Midbrain (tissue), 1 donor: Measurements from ENCODE around the gene POFUT2.

Source experiments
- DNase-seq: peaks from one replicate; lab custom pipeline; 2025; lab: John Stamatoyannopoulos, UW

POFUT2 gene

GRCh38 chr21:45248893-45249381 is 38.8 kb downstream of the POFUT2 start:
- DNase-seq = peak; percentile 4

GRCh38 chr21:45248301-45248892 is 39.3 kb downstream of the POFUT2 start:
- no peak for DNase-seq

GRCh38 chr21:45246386-45247320 is 41.0 kb downstream of the POFUT2 start:
- no peak for DNase-seq

- DNase-seq = no peak
Measured at GRCh38 chr21:45244799-45245340, 42.8 kb downstream of the POFUT2 start.

GRCh38 chr21:45243603-45244002 is 44.1 kb downstream of the POFUT2 start:
- no peak for DNase-seq

- no peak for DNase-seq
Measured at GRCh38 chr21:45241357-45241756, 46.3 kb downstream of the POFUT2 start.

- no peak for DNase-seq
Measured at GRCh38 chr21:45237401-45237800, 50.3 kb downstream of the POFUT2 start.

GRCh38 chr21:45236481-45236880 is 51.2 kb downstream of the POFUT2 start:
- no peak for DNase-seq

- no peak for DNase-seq
Measured at GRCh38 chr21:45235488-45235887, 52.2 kb downstream of the POFUT2 start.

GRCh38 chr21:45234965-45235364 is 52.7 kb downstream of the POFUT2 start:
- DNase-seq = no peak

- no peak for DNase-seq
Measured at GRCh38 chr21:45234127-45234526, 53.6 kb downstream of the POFUT2 start.

GRCh38 chr21:45231705-45232104 is 56.0 kb downstream of the POFUT2 start:
- no peak for DNase-seq

GRCh38 chr21:45228656-45229240 is 58.9 kb downstream of the POFUT2 start:
- DNase-seq = no peak

- no peak for DNase-seq
Measured at GRCh38 chr21:45228171-45228641, 59.5 kb downstream of the POFUT2 start.

- no peak for DNase-seq
Measured at GRCh38 chr21:45227735-45228134, 60.0 kb downstream of the POFUT2 start.

GRCh38 chr21:45226540-45227326 is 61.0 kb downstream of the POFUT2 start:
- DNase-seq = no peak

GRCh38 chr21:45225741-45226327 is 61.9 kb downstream of the POFUT2 start:
- DNase-seq = no peak

GRCh38 chr21:45225041-45225740 is 62.5 kb downstream of the POFUT2 start:
- no peak for DNase-seq

- no peak for DNase-seq
Measured at GRCh38 chr21:45224189-45224938, 63.3 kb downstream of the POFUT2 start.
